HG02973 (cell line): ENCODE measurements around the gene CTTNBP2.

Experiments used
- ATAC-seq: cut with Tn5 transposase; IDR thresholded peaks from one replicate; pipeline ENCODE4 v1.9.1; 2021; ENCODE audit warnings: moderate library complexity; ENCODE audit not compliant: unreplicated experiment

CTTNBP2 gene

DNA sequence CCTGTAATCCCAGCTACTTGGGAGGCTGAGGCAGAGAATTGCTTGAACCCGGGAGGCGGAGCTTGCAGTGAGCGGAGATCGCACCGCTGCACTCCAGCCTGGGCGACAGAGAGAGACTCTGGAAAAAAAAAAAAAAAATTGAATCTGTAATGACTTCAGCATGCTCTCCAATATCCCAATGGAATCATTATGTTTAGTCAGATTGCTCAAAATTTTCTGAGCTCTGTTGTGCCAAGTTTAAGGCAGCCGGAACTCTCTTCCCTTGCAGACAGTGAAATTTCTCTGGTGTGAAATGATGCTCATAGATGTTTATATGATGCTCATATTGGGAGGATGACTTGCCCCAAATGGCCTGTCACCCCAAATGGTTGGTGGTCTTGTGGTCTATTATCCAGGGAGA, 180.9 kb downstream of the CTTNBP2 start:
- no peak for ATAC-seq

DNA sequence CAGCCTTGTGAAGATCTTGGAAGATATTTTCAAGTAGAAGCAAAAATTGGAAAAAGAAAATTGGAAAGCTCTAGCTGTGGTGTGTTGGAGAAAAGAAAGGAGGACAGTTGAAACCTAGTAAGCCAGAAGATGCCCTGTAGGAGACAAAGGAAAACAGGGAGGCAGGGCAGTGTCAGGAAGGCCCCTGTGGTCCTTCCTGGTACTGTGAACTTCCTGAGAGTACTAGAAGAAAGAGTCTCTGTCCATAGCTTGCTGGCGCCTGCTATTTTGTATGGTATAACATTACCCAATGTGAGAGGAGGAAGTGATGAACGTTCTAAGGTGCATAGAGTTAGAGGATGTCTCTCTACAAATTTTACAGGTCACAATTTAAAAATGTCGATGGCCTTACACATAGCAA, 183.1 kb downstream of the CTTNBP2 start:
- ATAC-seq = no peak

- ATAC-seq = no peak
These were observed 183.8 kb downstream of the CTTNBP2 start for GRCh38 chr7:117689406-117689805.

GRCh38 chr7:117688126-117688525, 185.1 kb downstream of the CTTNBP2 start:
- no peak for ATAC-seq

GRCh38 chr7:117686311-117686935, 186.8 kb downstream of the CTTNBP2 start:
- no peak for ATAC-seq

DNA sequence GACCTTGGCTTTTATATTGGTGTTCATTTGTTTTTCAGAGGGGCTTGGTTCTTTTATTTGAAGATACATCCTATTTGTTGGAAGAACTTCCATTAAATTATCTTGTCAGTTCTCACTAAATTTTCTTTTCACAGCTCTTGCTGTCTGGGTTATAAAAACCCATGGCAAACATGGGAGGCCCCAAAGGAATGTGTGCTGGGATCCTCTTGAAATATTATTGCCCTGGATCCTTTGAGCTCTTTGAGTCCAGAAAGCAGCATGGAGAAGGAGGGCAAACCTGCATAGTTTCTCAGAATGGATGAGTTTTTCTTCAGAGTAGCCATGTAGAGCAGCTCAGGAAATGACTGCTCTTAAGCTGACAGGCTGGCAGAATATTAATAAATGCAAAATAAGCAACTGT, 187.4 kb downstream of the CTTNBP2 start:
- no peak for ATAC-seq

DNA sequence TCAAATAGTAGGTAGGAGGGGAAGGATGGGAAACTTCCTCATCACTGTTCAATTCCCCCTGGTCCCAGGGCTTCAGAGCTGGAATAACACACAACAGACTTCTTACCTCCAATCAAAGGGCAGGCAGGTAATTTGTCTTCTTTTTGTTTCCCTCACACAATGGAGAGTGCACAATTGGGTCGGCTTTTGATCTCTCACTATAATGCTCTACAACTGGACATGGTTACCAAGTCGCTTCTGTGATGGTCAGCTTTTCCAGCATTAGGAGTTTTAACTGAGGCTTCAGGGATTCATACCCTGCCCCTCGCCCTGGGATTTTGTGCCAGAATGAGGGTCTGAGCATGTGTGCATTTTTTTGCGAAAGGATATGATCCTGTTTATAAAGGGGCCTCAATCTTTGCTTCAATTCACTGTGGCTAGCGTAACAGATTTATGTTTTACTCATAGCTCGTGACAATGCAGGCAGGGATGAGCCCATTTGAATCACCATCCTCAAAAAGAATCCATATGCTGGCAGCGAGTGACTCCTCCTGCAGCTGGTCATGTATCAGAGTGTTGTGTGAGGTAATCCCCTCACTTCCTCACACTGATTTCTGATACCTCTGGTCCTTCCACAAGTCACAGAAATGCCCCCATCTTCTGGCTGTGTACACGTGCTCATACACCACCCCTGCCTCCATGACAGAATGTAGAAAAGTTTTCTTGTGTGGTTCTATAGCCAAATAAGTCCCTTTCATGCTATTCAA, 189.6 kb downstream of the CTTNBP2 start:
- ATAC-seq = no peak

- no peak for ATAC-seq
These were observed 190.4 kb downstream of the CTTNBP2 start for GRCh38 chr7:117682681-117683385.

DNA sequence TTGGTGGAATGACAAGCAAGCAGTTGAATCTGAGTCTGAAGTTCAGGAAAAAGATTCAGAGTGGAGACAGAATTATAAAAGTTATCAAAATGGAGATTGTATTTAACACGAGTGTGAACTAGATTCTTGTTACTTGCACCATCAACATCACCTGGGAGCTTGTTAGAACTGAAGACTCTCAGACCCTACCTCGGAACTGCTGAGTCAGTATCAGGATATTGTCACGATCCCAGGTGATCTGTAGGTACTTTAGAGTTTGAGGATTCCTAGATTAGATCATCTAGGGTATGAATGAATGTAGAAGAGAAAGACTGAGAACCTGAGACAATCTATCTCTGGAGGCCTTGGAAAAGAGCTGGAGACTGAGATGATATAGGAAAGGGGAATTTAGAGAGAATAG, 194.1 kb downstream of the CTTNBP2 start:
- ATAC-seq = no peak

DNA sequence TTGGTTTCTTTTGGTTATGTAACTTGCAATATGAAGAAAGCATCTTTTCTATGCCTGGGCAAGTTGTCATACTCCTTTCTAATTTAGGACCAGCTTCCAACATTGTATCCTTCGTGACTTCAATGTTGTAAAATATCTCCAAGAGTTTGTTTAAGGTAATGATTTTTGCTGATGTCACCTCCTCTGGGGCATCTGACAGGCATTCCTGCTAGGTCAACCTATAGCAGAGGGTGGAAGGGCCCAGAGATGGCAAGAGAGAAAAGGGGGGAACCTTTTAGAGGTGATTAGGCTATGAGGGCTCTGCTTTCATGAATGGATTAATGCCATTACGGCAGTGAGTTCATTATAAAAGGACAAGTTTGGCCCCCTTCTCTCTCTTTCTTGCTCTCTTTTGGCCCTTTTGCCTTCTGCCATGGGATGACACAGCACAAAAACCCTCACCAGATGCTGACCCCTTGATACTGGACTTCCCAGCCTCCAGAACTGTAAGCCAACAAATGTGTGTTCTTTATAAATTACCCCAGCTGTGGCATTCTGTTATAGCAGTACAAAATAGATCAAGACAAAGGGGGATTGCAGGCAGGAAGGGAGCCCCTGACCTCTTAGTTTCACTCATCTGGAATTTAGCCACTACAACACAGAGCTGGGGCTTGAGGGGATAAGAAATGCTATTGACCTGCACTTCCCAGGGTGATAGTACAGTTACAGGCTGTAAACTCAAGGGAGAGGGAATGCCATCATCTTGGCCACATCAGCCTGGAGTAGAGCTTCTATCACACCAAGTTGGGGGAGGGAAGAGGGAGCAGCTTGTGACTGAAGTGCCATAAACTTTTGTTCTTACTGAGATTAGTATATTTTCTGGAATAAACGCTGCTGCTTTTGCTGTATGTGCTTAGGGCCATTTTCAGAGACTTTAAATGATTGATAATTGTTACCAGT, 197.5 kb downstream of the CTTNBP2 start:
- ATAC-seq = no peak

GRCh38 chr7:117674617-117675016, 198.6 kb downstream of the CTTNBP2 start:
- no peak for ATAC-seq

- ATAC-seq = no peak
These were observed 199.4 kb downstream of the CTTNBP2 start for GRCh38 chr7:117673839-117674238.

- ATAC-seq = no peak
These were observed 199.9 kb downstream of the CTTNBP2 start for GRCh38 chr7:117673367-117673766.

GRCh38 chr7:117672453-117672852, 200.8 kb downstream of the CTTNBP2 start:
- no peak for ATAC-seq

GRCh38 chr7:117669818-117670217, 203.4 kb downstream of the CTTNBP2 start:
- ATAC-seq = no peak

- no peak for ATAC-seq
These were observed 205.8 kb downstream of the CTTNBP2 start for GRCh38 chr7:117667456-117667855.

- ATAC-seq = no peak
These were observed 206.6 kb downstream of the CTTNBP2 start for GRCh38 chr7:117666689-117667088.

GRCh38 chr7:117666031-117666430, 207.2 kb downstream of the CTTNBP2 start:
- no peak for ATAC-seq

GRCh38 chr7:117665368-117665767, 207.9 kb downstream of the CTTNBP2 start:
- no peak for ATAC-seq

- ATAC-seq = no peak
These were observed 209.2 kb downstream of the CTTNBP2 start for GRCh38 chr7:117664047-117664446.

GRCh38 chr7:117661328-117661727, 211.9 kb downstream of the CTTNBP2 start:
- ATAC-seq = no peak
